ENCODE measurements around the gene ATP5ME. TPM values are rescaled to one million over a fixed set of nuclear protein-coding genes. Genes with fewer than 3 reads are reported as not detected.

The ATP5ME gene
- polyA plus RNA-seq, 1 of the 3 experiments (the other 2 are of a cell fraction) = 1,185 TPM

DNA sequence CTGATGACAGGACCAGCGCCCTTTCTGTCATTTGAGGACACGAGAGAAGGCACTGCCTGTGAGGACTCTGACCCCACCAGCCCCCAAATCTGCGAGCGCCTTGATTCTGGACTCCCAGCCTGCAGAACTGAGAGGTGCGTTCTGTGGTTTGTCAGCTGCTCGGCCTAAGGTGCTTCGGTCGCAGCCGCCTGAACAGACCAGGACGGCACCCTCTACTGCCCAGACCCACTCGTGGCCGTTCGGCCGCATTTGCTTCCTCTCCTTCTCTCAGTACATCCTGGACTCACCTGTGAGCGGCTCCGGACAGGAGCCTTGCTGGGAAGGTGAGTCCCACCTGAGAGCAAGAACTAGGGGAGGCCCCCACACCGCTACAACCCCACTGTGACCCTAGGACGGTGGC is 40.0 kb upstream of the ATP5ME start:
- no peak overlapping the region for H3K4me2 ChIP-seq

DNA sequence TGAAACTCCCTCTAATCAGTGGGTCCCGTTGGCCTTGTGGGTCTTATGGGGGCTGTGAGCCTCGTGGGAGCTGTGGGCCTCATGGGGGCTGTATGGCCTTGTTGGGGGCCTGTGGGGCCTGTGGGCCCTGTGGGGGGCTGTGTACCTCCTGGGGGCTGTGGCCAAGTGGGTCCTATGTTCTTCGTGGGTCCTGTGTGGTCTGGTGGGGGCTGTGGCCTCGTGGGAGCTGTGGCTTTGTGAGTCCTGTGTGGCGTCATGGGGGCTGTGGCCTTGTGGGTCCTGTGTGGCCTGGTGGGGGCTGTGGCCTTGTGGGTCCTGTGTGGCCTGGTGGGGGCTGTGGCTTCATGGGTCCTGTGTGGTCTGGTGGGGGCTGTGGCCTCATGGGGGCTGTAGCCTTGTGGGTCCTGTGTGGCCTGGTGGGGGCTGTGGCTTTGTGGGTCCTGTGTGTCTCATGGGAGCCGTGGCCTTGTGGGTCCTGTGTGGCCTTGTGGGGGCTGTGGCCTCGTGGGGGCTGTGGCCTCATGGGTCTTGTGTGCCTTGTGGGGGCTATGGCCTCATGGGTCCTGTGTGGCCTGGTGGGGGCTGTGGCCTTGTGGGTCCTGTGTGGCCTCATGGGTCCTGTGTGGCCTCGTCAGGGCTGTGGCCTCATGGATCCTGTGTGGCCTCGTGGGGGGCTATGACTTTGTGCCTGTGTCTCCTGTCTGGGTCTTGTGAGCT is 39.0 kb upstream of the ATP5ME start:
- no peaks in the 10 kb centered on the region for H3K9me2 ChIP-seq
- 84% methylated on average over 7 of the region's 9 CpGs for WGBS (ENCODE audit: low lambda C conversion rate)
- H3K27me3 ChIP-seq (ENCODE audit: insufficient read depth) = no peaks in the 10 kb centered on the region
- POLR2A ChIA-PET = no interaction called here
- H2AFZ ChIP-seq (ENCODE audit: low read depth) = no peak overlapping the region
- DNase-seq = no peak
- H3K4me2 ChIP-seq = no peak overlapping the region
- H3K4me1 ChIP-seq (ENCODE audit: control insufficient read depth in 1 of 2, insufficient read depth in 2 of 2, low read depth in 1 of 2, low read length in 1 of 2) = peaks cover 0 to 17% of the 10 kb centered on the region in 2 experiments; a peak in 2 of 4 replicates
- no peak overlapping the region for H3K9ac ChIP-seq
- peaks cover 3% of the 10 kb centered on the region for H3F3A ChIP-seq (replicated peaks; ENCODE audit: insufficient read depth)
- H3K9me3 ChIP-seq = no peaks in the 10 kb centered on the region
- H4K20me1 ChIP-seq (ENCODE audit: insufficient read depth) = peaks cover 74% of the 10 kb centered on the region
- peaks cover 4 to 10% of the 10 kb centered on the region in 2 experiments for H3K36me3 ChIP-seq (replicated peaks in 1 of 2; ENCODE audit: control insufficient read depth in 1 of 2, insufficient read depth in 2 of 2, low read length in 1 of 2)
- no peak overlapping the region for H3K27ac ChIP-seq (ENCODE audit: low read depth in 2 of 2, low read length in 1 of 2)
- peaks cover 81% of the 10 kb centered on the region for H3K79me2 ChIP-seq (ENCODE audit: insufficient read depth)
- no peak overlapping the region for H3K4me3 ChIP-seq (ENCODE audit: low read depth in 2 of 2, low read length in 1 of 2)
- CTCF ChIA-PET = interaction anchor here (1.5 to 1.7 kb wide), 2 partner anchors 11 to 28 kb away, joined by 3 to 6 read pairs; no protein-coding TSS in a partner anchor
- no peak for TF ChIP-seq FOXM1 (IDR thresholded peaks at IDR 0.05; ENCODE audit: low read depth)
- no peak for TF ChIP-seq TAF1 (IDR thresholded peaks at IDR 0.05; ENCODE audit: borderline replicate concordance, low read depth, low read length)
- no peak for TF ChIP-seq EP300 (IDR thresholded peaks at IDR 0.05; ENCODE audit: borderline replicate concordance in 1 of 2, low read depth in 1 of 2, low read length in 1 of 2)
- no peak for TF ChIP-seq SMC3 (IDR thresholded peaks at IDR 0.05; ENCODE audit: low read depth, low read length)
- TF ChIP-seq, protein P1, sequence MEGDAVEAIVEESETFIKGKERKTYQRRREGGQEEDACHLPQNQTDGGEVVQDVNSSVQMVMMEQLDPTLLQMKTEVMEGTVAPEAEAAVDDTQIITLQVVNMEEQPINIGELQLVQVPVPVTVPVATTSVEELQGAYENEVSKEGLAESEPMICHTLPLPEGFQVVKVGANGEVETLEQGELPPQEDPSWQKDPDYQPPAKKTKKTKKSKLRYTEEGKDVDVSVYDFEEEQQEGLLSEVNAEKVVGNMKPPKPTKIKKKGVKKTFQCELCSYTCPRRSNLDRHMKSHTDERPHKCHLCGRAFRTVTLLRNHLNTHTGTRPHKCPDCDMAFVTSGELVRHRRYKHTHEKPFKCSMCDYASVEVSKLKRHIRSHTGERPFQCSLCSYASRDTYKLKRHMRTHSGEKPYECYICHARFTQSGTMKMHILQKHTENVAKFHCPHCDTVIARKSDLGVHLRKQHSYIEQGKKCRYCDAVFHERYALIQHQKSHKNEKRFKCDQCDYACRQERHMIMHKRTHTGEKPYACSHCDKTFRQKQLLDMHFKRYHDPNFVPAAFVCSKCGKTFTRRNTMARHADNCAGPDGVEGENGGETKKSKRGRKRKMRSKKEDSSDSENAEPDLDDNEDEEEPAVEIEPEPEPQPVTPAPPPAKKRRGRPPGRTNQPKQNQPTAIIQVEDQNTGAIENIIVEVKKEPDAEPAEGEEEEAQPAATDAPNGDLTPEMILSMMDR (IDR thresholded peaks at IDR 0.05) = no peak
- TF ChIP-seq RCOR1 (IDR thresholded peaks at IDR 0.05; ENCODE audit: low read length) = no peak
- no peak for TF ChIP-seq SIN3A (IDR thresholded peaks at IDR 0.05; ENCODE audit: borderline replicate concordance, low read depth, low read length)

More for the DNA sequence above, 40.0 kb upstream of the ATP5ME start:
- POLR2A ChIA-PET = no interaction called here
- DNase-seq = no peak
- 98% methylated on average over 16 of the region's 18 CpGs for whole genome bisulfite sequencing (ENCODE audit: low lambda C conversion rate)
- H3K36me3 ChIP-seq (replicated peaks in 1 of 2; ENCODE audit: control insufficient read depth in 1 of 2, insufficient read depth in 2 of 2, low read length in 1 of 2) = peaks cover 4 to 10% of the 10 kb centered on the region in 2 experiments
- H3F3A ChIP-seq (replicated peaks; ENCODE audit: insufficient read depth) = no peaks in the 10 kb centered on the region
- H3K79me2 ChIP-seq (ENCODE audit: insufficient read depth) = peaks cover 81% of the 10 kb centered on the region
- H3K9me3 ChIP-seq = no peaks in the 10 kb centered on the region
- no peak for TF ChIP-seq SMC3 (IDR thresholded peaks at IDR 0.05; ENCODE audit: low read depth, low read length)
- TF ChIP-seq YY1 (IDR thresholded peaks at IDR 0.05; ENCODE audit: low read depth) = no peak
- no peak for TF ChIP-seq RAD21 (IDR thresholded peaks at IDR 0.05; ENCODE audit: low read length)
- no peak for TF ChIP-seq JUND (IDR thresholded peaks at IDR 0.05)
- TF ChIP-seq NFIC (IDR thresholded peaks at IDR 0.05; ENCODE audit: borderline replicate concordance) = no peak
- TF ChIP-seq, protein P2, sequence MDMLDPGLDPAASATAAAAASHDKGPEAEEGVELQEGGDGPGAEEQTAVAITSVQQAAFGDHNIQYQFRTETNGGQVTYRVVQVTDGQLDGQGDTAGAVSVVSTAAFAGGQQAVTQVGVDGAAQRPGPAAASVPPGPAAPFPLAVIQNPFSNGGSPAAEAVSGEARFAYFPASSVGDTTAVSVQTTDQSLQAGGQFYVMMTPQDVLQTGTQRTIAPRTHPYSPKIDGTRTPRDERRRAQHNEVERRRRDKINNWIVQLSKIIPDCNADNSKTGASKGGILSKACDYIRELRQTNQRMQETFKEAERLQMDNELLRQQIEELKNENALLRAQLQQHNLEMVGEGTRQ (IDR thresholded peaks at IDR 0.05; ENCODE audit: borderline replicate concordance, low read depth, low read length) = no peak
- TF ChIP-seq CHD2 (IDR thresholded peaks at IDR 0.05; ENCODE audit: low read length, partially characterized antibody) = no peak
- TF ChIP-seq GABPA (IDR thresholded peaks at IDR 0.05; ENCODE audit: low read depth) = no peak
- no peak for TF ChIP-seq SIN3A (IDR thresholded peaks at IDR 0.05; ENCODE audit: borderline replicate concordance, low read depth, low read length)
- TF ChIP-seq NRF1 (IDR thresholded peaks at IDR 0.05; ENCODE audit: low read depth, low read length) = no peak
- TF ChIP-seq RFX5 (IDR thresholded peaks at IDR 0.05; ENCODE audit: low read length) = no peak
- no peak for TF ChIP-seq MXI1 (IDR thresholded peaks at IDR 0.05; ENCODE audit: low read depth, low read length)
- TF ChIP-seq RXRA (IDR thresholded peaks at IDR 0.05; ENCODE audit: borderline replicate concordance, low read depth) = no peak
- TF ChIP-seq, protein P3, sequence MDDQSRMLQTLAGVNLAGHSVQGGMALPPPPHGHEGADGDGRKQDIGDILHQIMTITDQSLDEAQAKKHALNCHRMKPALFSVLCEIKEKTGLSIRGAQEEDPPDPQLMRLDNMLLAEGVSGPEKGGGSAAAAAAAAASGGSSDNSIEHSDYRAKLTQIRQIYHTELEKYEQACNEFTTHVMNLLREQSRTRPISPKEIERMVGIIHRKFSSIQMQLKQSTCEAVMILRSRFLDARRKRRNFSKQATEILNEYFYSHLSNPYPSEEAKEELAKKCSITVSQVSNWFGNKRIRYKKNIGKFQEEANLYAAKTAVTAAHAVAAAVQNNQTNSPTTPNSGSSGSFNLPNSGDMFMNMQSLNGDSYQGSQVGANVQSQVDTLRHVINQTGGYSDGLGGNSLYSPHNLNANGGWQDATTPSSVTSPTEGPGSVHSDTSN (IDR thresholded peaks at IDR 0.05) = no peak
- no peak for TF ChIP-seq FOSL2 (IDR thresholded peaks at IDR 0.05; ENCODE audit: borderline replicate concordance, low read depth)
- TF ChIP-seq TAF1 (IDR thresholded peaks at IDR 0.05; ENCODE audit: borderline replicate concordance, low read depth, low read length) = no peak
- TF ChIP-seq POLR2AphosphoS5 (IDR thresholded peaks at IDR 0.05; ENCODE audit: low read depth, low read length) = no peak
- H3K9me2 ChIP-seq = no peaks in the 10 kb centered on the region
- no peak overlapping the region for H2AFZ ChIP-seq (ENCODE audit: low read depth)
- no peaks in the 10 kb centered on the region for H3K27me3 ChIP-seq (ENCODE audit: insufficient read depth)
- peaks cover 0 to 8% of the 10 kb centered on the region in 2 experiments; a peak in 1 of 4 replicates for H3K4me1 ChIP-seq (ENCODE audit: control insufficient read depth in 1 of 2, insufficient read depth in 2 of 2, low read depth in 1 of 2, low read length in 1 of 2)
- H3K9ac ChIP-seq = no peak overlapping the region
- CTCF ChIA-PET = interaction anchor here (1.5 to 1.7 kb wide), 2 partner anchors 10 to 29 kb away, joined by 3 to 6 read pairs; no protein-coding TSS in a partner anchor
- peaks cover 74% of the 10 kb centered on the region for H4K20me1 ChIP-seq (ENCODE audit: insufficient read depth)
- H3K4me3 ChIP-seq (ENCODE audit: low read depth in 2 of 2, low read length in 1 of 2) = no peak overlapping the region
- H3K27ac ChIP-seq (ENCODE audit: low read depth in 2 of 2, low read length in 1 of 2) = no peak overlapping the region

All from SK-N-SH (cell line).